ENCODE results near the gene RGS7. TPM values are rescaled to one million over a fixed set of nuclear protein-coding genes. Genes with fewer than 3 reads are reported as not detected.

Gene RGS7
- total RNA-seq, 4 donors from 2014 or later, result not detected

- TF ChIP-seq, protein P1, sequence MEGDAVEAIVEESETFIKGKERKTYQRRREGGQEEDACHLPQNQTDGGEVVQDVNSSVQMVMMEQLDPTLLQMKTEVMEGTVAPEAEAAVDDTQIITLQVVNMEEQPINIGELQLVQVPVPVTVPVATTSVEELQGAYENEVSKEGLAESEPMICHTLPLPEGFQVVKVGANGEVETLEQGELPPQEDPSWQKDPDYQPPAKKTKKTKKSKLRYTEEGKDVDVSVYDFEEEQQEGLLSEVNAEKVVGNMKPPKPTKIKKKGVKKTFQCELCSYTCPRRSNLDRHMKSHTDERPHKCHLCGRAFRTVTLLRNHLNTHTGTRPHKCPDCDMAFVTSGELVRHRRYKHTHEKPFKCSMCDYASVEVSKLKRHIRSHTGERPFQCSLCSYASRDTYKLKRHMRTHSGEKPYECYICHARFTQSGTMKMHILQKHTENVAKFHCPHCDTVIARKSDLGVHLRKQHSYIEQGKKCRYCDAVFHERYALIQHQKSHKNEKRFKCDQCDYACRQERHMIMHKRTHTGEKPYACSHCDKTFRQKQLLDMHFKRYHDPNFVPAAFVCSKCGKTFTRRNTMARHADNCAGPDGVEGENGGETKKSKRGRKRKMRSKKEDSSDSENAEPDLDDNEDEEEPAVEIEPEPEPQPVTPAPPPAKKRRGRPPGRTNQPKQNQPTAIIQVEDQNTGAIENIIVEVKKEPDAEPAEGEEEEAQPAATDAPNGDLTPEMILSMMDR (IDR thresholded peaks at IDR 0.05; ENCODE audit: low read depth), result no peak
These were observed 45.8 kb downstream of the RGS7 start for GRCh38 chr1:241311056-241311746.

DNA sequence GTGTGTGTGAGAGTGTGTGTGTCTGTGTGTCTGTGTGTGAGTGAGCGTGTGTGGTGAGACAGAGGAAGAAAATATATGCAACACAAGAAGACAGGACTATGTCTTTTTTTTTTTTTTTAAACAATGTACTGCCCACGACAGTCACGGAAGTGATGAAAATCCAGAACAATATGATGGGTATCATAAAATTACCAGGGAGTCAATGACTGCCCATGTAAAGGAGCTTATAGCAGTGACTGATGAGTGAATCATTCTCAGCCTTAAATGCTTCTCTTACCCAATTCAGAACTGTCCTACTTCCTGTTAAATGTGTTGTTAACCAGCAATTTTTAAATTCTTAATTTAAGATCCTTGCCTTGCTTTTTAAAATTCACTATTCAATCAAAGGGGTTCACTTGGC, 46.6 kb downstream of the RGS7 start:
- TF ChIP-seq, protein P1 (IDR thresholded peaks at IDR 0.05; ENCODE audit: low read depth), result no peak

GRCh38 chr1:241309651-241310050, 47.4 kb downstream of the RGS7 start:
- TF ChIP-seq, protein P1 (IDR thresholded peaks at IDR 0.05; ENCODE audit: low read depth), result no peak

GRCh38 chr1:241308471-241308870, 48.5 kb downstream of the RGS7 start:
- TF ChIP-seq, protein P1 (IDR thresholded peaks at IDR 0.05; ENCODE audit: low read depth), result no peak

DNA sequence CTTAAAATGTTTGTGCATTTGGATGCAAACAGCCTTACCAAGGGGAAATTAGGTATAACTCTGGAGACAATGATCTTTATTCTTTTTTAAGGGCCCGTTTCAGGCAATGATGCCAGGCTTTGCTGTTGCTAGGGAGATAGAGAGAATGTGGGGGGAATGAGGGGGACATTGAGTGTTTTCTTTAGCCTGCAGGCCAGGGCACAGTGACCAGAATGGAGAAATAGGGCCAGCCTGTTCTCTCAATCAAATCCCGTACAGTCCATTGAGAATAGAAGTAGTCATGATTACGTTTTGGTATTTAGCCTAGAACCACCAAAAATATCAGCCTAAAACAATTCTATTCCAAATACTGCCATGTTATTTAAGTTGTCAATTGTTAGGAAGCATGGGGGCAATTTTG, 49.0 kb downstream of the RGS7 start:
- TF ChIP-seq, protein P1 (IDR thresholded peaks at IDR 0.05; ENCODE audit: low read depth), result no peak

GRCh38 chr1:241306125-241306790, 50.7 kb downstream of the RGS7 start:
- TF ChIP-seq, protein P1 (IDR thresholded peaks at IDR 0.05; ENCODE audit: low read depth), result no peak

- TF ChIP-seq, protein P1 (IDR thresholded peaks at IDR 0.05; ENCODE audit: low read depth), result no peak
These were observed 57.7 kb downstream of the RGS7 start for GRCh38 chr1:241299347-241299746.
